SK-N-SH (cell line): Measurements from ENCODE around the gene MCC. TPM values are rescaled to one million over a fixed set of nuclear protein-coding genes. Genes with fewer than 3 reads are reported as not detected.

ENCODE experiments used
- CTCF ChIA-PET: fragments of 300-600, 350-600 bp; formaldehyde crosslinking; extraction: SDS; loops from one replicate; lab custom pipeline; 2021; lab: Yijun Ruan, JAX
- POLR2A ChIA-PET: fragments of 350-600 bp; sonication (Branson Sonifier 250); formaldehyde crosslinking; extraction: SDS; loops from one replicate; lab custom pipeline; 2020; ENCODE audit warnings: antibody characterized with exemption, inconsistent platforms; lab: Yijun Ruan, JAX
- DNase-seq: peaks from one replicate; pipeline ENCODE4 v3.0.0; 2012
- H2AFZ ChIP-seq: fragments of 200-600 bp; sonication (generic); 2 replicates; pipeline ENCODE4 v1.8.1; 2016; ENCODE audit warnings: antibody characterized with exemption, mild to moderate bottlenecking, low read depth
- H3F3A ChIP-seq: fragments of 200-600 bp; sonication (generic); replicated peaks from 2 replicates; pipeline ENCODE3; 2016; ENCODE audit warnings: antibody characterized with exemption, mild to moderate bottlenecking; ENCODE audit not compliant: insufficient read depth
- H3K27ac ChIP-seq, 2 experiments: fragments of 200-500 bp in 1 of 2; fragments of 200-600 bp in 1 of 2; sonication (Bioruptor generic) in 1 of 2; sonication (generic), shearing (Covaris generic) in 1 of 2; 2 replicates each; pipeline versions ENCODE4 v1.5.1 to v1.6.1; 2014 to 2016; ENCODE audit warnings: low read depth in 2 of 2, inconsistent platforms in 1 of 2, low read length in 1 of 2, mild to moderate bottlenecking in 1 of 2, mixed read lengths in 1 of 2
- H3K27me3 ChIP-seq: fragments of 200-600 bp; sonication (generic), shearing (Covaris generic); 2 replicates; pipeline ENCODE4 v1.6.1; 2016; ENCODE audit warnings: mixed run types; ENCODE audit not compliant: insufficient read depth
- H3K36me3 ChIP-seq, 2 experiments: fragments of 200-500 bp in 1 of 2; fragments of 200-600 bp in 1 of 2; sonication (Bioruptor generic) in 1 of 2; sonication (generic) in 1 of 2; replicated peaks in 1 of 2; 2 replicates each; pipeline versions ENCODE3 to v1.5.1; 2014 to 2016; ENCODE audit warnings: low read length in 1 of 2, mild to moderate bottlenecking in 1 of 2; ENCODE audit not compliant: insufficient read depth in 2 of 2, control insufficient read depth in 1 of 2
- H3K4me1 ChIP-seq, 2 experiments: fragments of 200-500 bp in 1 of 2; fragments of 200-600 bp in 1 of 2; sonication (Bioruptor generic) in 1 of 2; sonication (generic), shearing (Covaris generic) in 1 of 2; 2 replicates each; pipeline versions ENCODE4 v1.5.1 to v1.6.1; 2014 to 2016; ENCODE audit warnings: low read depth in 1 of 2, low read length in 1 of 2, mixed run types in 1 of 2; ENCODE audit not compliant: insufficient read depth in 2 of 2, control insufficient read depth in 1 of 2
- H3K4me2 ChIP-seq: fragments of 200-600 bp; sonication (generic), shearing (Covaris generic); 2 replicates; pipeline ENCODE4 v1.6.1; 2017; ENCODE audit warnings: mixed run types
- H3K4me3 ChIP-seq, 2 experiments: fragments of 200-500 bp in 1 of 2; fragments of 200-600 bp in 1 of 2; sonication (Bioruptor generic) in 1 of 2; sonication (generic), shearing (Covaris generic) in 1 of 2; 2 replicates each; pipeline versions ENCODE4 v1.5.1 to v1.8.1; 2014 to 2016; ENCODE audit warnings: low read depth in 2 of 2, inconsistent platforms in 1 of 2, low read length in 1 of 2, mild to moderate bottlenecking in 1 of 2, mixed read lengths in 1 of 2, moderate library complexity in 1 of 2
- H3K79me2 ChIP-seq: fragments of 200-600 bp; sonication (generic); 2 replicates; pipeline ENCODE4 v1.8.1; 2017; ENCODE audit warnings: mild to moderate bottlenecking; ENCODE audit not compliant: insufficient read depth
- H3K9ac ChIP-seq: fragments of 200-600 bp; sonication (generic); 2 replicates; pipeline ENCODE4 v1.6.1; 2017; ENCODE audit warnings: mixed run types
- H3K9me2 ChIP-seq: fragments of 200-600 bp; sonication (generic); 2 replicates; pipeline ENCODE4 v1.6.1; 2017; ENCODE audit warnings: mixed run types
- H3K9me3 ChIP-seq: fragments of 200-600 bp; sonication (generic); 2 replicates; pipeline ENCODE4 v1.6.1; 2017; ENCODE audit warnings: mixed run types, mild to moderate bottlenecking, moderate library complexity
- H4K20me1 ChIP-seq: fragments of 200-600 bp; sonication (generic); 2 replicates; pipeline ENCODE4 v1.6.1; 2017; ENCODE audit warnings: mild to moderate bottlenecking, mixed run types; ENCODE audit not compliant: insufficient read depth
- CTCF ChIP-seq: fragments of 200-600 bp; sonication (generic); IDR thresholded peaks from 2 replicates; pipeline ENCODE4 v1.6.1; 2017; ENCODE audit warnings: antibody characterized with exemption, mild to moderate bottlenecking, moderate library complexity
- EP300 ChIP-seq, 2 experiments: IDR thresholded peaks; 2 replicates each; pipeline versions ENCODE4 v1.4.0 to v1.6.1; 2012; ENCODE audit warnings: borderline replicate concordance in 1 of 2, low read depth in 1 of 2, low read length in 1 of 2
- EZH2phosphoT487 ChIP-seq: fragments of 200-600 bp; sonication (generic); IDR thresholded peaks from 2 replicates; pipeline ENCODE4 v1.6.1; 2017; ENCODE audit warnings: low read depth, mixed run types, mild to moderate bottlenecking, antibody characterized with exemption, moderate library complexity, borderline replicate concordance
- FOXJ3 ChIP-seq: sonication (generic); formaldehyde crosslinking; IDR thresholded peaks from 2 replicates; pipeline ENCODE4 v1.5.1; 2020; ENCODE audit warnings: mild to moderate bottlenecking, missing genetic modification reagents
- FOXM1 ChIP-seq: IDR thresholded peaks from 2 replicates; pipeline ENCODE4 v1.4.0; 2012; ENCODE audit warnings: low read depth, mild to moderate bottlenecking
- GABPA ChIP-seq: IDR thresholded peaks from 2 replicates; pipeline ENCODE4 v1.4.0; 2012; ENCODE audit warnings: low read depth, mild to moderate bottlenecking
- GATA2 ChIP-seq: sonication (generic); formaldehyde crosslinking; IDR thresholded peaks from 2 replicates; pipeline ENCODE4 v1.5.0; 2020; ENCODE audit warnings: mild to moderate bottlenecking, missing genetic modification reagents
- JUND ChIP-seq: IDR thresholded peaks from 2 replicates; pipeline ENCODE4 v1.4.0; 2012
- MEF2A ChIP-seq: IDR thresholded peaks from 2 replicates; pipeline ENCODE4 v1.4.0; 2012; ENCODE audit warnings: low read depth, borderline replicate concordance
- NFIC ChIP-seq: IDR thresholded peaks from 2 replicates; pipeline ENCODE4 v1.4.0; 2012; ENCODE audit warnings: borderline replicate concordance
- PBX3 ChIP-seq: IDR thresholded peaks from 2 replicates; pipeline ENCODE4; 2012
- POLR2AphosphoS5 ChIP-seq: IDR thresholded peaks from 2 replicates; pipeline ENCODE4 v1.6.1; 2012; ENCODE audit warnings: low read depth, low read length
- RAD21 ChIP-seq: IDR thresholded peaks from 2 replicates; pipeline ENCODE4 v1.6.1; 2012; ENCODE audit warnings: mild to moderate bottlenecking, low read length
- RCOR1 ChIP-seq: fragments of 150-350 bp; IDR thresholded peaks from 2 replicates; pipeline ENCODE4 v1.6.1; 2017; ENCODE audit warnings: antibody characterized with exemption, low read length
- REST ChIP-seq: IDR thresholded peaks from 2 replicates; pipeline ENCODE4 v1.6.1; 2012; ENCODE audit warnings: mild to moderate bottlenecking, low read depth, low read length, moderate library complexity
- RXRA ChIP-seq: IDR thresholded peaks from 2 replicates; pipeline ENCODE4 v1.4.0; 2012; ENCODE audit warnings: low read depth, mild to moderate bottlenecking, borderline replicate concordance
- SIN3A ChIP-seq: IDR thresholded peaks from 2 replicates; pipeline ENCODE4 v1.6.1; 2012; ENCODE audit warnings: low read depth, mild to moderate bottlenecking, low read length, moderate library complexity, borderline replicate concordance
- SMC3 ChIP-seq: IDR thresholded peaks from 2 replicates; pipeline ENCODE4 v1.6.1; 2012; ENCODE audit warnings: low read depth, low read length, improper control_type of control experiment
- TAF1 ChIP-seq: IDR thresholded peaks from 2 replicates; pipeline ENCODE4 v1.6.1; 2012; ENCODE audit warnings: low read depth, mild to moderate bottlenecking, low read length, moderate library complexity, borderline replicate concordance
- TCF12 ChIP-seq: IDR thresholded peaks from 2 replicates; pipeline ENCODE4 v1.4.0; 2012
- USF1 ChIP-seq: IDR thresholded peaks from 2 replicates; pipeline ENCODE4 v1.4.0; 2012; ENCODE audit warnings: low read depth, borderline replicate concordance
- YY1 ChIP-seq: IDR thresholded peaks from 2 replicates; pipeline ENCODE4 v1.4.0; 2012; ENCODE audit warnings: low read depth, mild to moderate bottlenecking
- WGBS: methylation state at CpG from one replicate; pipeline ENCODE4 v1.1.6; 2017; ENCODE audit warnings: low lambda C conversion rate; 5-methylcytosine and 5-hydroxymethylcytosine counted together
- polyA plus RNA-seq, 3 experiments: library from polyadenylated mRNA; depleted of rRNA; stranded (reverse); fragments of >200 nt; gene quantifications; 2 replicates each; pipeline ENCODE4 v1.2.3, GENCODE V29; 2012

Gene MCC
- polyA plus RNA-seq, 1 of the 3 experiments (the other 2 are of a cell fraction): 3.6 TPM

- POLR2A ChIA-PET: no interaction called here
- TF ChIP-seq NFIC: no peak
- TF ChIP-seq RCOR1: no peak
- TF ChIP-seq RXRA: no peak
- TF ChIP-seq GABPA: no peak
- TF ChIP-seq TCF12: no peak
- no peak for TF ChIP-seq RAD21
- TF ChIP-seq GATA2 (CRISPR knock-in tag): no peak
- no peak for TF ChIP-seq FOXJ3
- TF ChIP-seq POLR2AphosphoS5: no peak
- TF ChIP-seq SIN3A: no peak
- no peak for TF ChIP-seq MEF2A
- no peak for TF ChIP-seq EP300 (IDR thresholded peaks at IDR 0.05; ENCODE audit: borderline replicate concordance in 1 of 2, low read depth in 1 of 2, low read length in 1 of 2)
- no peak for TF ChIP-seq JUND
These were observed 330.4 kb downstream of the MCC start for GRCh38 chr5:113157886-113158285.

GRCh38 chr5:113156271-113156877 lies 331.9 kb downstream of the MCC start:
- no peak overlapping the region for H3K27ac ChIP-seq
- H4K20me1 ChIP-seq: no peaks in the 10 kb centered on the region
- 40% methylated on average over 5 of the region's 5 CpGs for WGBS
- no peaks in the 10 kb centered on the region for H3K36me3 ChIP-seq
- CTCF ChIA-PET: interaction anchor here (0.9 kb wide), 1 partner anchor 30 kb away, joined by 3 read pairs; no protein-coding TSS in a partner anchor
- H3K4me2 ChIP-seq: no peak overlapping the region
- POLR2A ChIA-PET: no interaction called here
- H3K79me2 ChIP-seq: no peaks in the 10 kb centered on the region
- no peaks in the 10 kb centered on the region for H3F3A ChIP-seq
- no peaks in the 10 kb centered on the region for H3K9me2 ChIP-seq
- H2AFZ ChIP-seq: no peak overlapping the region
- peaks cover 0 to 12% of the 10 kb centered on the region in 2 experiments; a peak in 1 of 4 replicates for H3K4me1 ChIP-seq
- no peaks in the 10 kb centered on the region for H3K9me3 ChIP-seq
- no peak overlapping the region for H3K4me3 ChIP-seq
- no peaks in the 10 kb centered on the region for H3K27me3 ChIP-seq
- DNase-seq: no peak
- no peak overlapping the region for H3K9ac ChIP-seq
- TF ChIP-seq GABPA (no peak), FOXM1 (no peak), TAF1 (no peak), JUND (no peak), RAD21 (no peak), YY1 (no peak), REST (no peak), EZH2phosphoT487 (no peak), CTCF (no peak), MEF2A (no peak), USF1 (no peak), RXRA (no peak), SMC3 (no peak), PBX3 (no peak)

More at GRCh38 chr5:113157886-113158285, 330.4 kb downstream of the MCC start:
- no peak overlapping the region for H3K27ac ChIP-seq
- peaks cover 0 to 12% of the 10 kb centered on the region in 2 experiments; a peak in 1 of 4 replicates for H3K4me1 ChIP-seq
- no peak overlapping the region for H3K9ac ChIP-seq
- no peak overlapping the region for H2AFZ ChIP-seq
- no peaks in the 10 kb centered on the region for H3K36me3 ChIP-seq
- H4K20me1 ChIP-seq: no peaks in the 10 kb centered on the region
- CTCF ChIA-PET: interaction anchor here (0.9 kb wide), 1 partner anchor 9 kb away, joined by 3 read pairs; no protein-coding TSS in a partner anchor
- no peaks in the 10 kb centered on the region for H3F3A ChIP-seq
- DNase-seq: no peak
- no peak overlapping the region for H3K4me2 ChIP-seq
- 57% methylated on average over 4 of the region's 4 CpGs for WGBS
- no peaks in the 10 kb centered on the region for H3K27me3 ChIP-seq
- no peaks in the 10 kb centered on the region for H3K79me2 ChIP-seq
- H3K9me2 ChIP-seq: no peaks in the 10 kb centered on the region
- no peak overlapping the region for H3K4me3 ChIP-seq
- H3K9me3 ChIP-seq: no peaks in the 10 kb centered on the region
